Measurements from ENCODE around the gene MUC22.

DNA sequence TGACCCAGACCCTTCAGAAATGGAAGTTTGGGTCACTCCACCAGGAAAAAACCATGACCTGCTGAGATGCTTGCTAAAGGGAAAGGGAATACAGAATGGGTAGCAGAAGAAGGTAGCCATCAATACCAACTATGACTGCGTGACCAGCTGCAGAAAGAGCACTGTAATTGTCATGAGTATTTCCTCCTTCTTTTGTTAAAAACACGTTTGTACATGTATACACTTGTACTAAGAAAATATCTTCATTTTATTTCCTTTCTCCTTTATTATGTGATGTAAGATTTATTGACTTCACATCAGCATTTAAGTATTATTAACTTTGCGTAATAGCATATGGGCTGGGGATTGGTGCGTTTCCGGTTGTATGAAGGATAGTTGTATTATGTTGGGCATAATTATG, 39.3 kb upstream of the MUC22 start:
- TF ChIP-seq, protein P1, sequence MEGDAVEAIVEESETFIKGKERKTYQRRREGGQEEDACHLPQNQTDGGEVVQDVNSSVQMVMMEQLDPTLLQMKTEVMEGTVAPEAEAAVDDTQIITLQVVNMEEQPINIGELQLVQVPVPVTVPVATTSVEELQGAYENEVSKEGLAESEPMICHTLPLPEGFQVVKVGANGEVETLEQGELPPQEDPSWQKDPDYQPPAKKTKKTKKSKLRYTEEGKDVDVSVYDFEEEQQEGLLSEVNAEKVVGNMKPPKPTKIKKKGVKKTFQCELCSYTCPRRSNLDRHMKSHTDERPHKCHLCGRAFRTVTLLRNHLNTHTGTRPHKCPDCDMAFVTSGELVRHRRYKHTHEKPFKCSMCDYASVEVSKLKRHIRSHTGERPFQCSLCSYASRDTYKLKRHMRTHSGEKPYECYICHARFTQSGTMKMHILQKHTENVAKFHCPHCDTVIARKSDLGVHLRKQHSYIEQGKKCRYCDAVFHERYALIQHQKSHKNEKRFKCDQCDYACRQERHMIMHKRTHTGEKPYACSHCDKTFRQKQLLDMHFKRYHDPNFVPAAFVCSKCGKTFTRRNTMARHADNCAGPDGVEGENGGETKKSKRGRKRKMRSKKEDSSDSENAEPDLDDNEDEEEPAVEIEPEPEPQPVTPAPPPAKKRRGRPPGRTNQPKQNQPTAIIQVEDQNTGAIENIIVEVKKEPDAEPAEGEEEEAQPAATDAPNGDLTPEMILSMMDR (conservative IDR thresholded peaks at IDR 0.05 in 1 of 2, IDR thresholded peaks at IDR 0.05 in 1 of 2; ENCODE audit: extremely low read depth in 1 of 2, insufficient read depth in 1 of 2, low read depth in 1 of 2, low read length in 2 of 2): no peak
- no peak for TF ChIP-seq EZH2 (IDR thresholded peaks at IDR 0.05; ENCODE audit: borderline replicate concordance, low read length)

Measured in mammary epithelial cell (primary cell).